ENCODE results near the gene SUGT1.

SUGT1 gene

GRCh38 chr13:52739468-52740071, 86.9 kb downstream of the SUGT1 start, which contains the start of gene CNMD:
Gene CNMD, minus strand, starts transcription at chr13:52739820. Its CDS starts 119 bp downstream, at chr13:52739701.
- DNase-seq = no peak

- DNase-seq = no peak
Observed at GRCh38 chr13:52743569-52743968, 90.9 kb downstream of the SUGT1 start.

GRCh38 chr13:52743988-52744387, 91.4 kb downstream of the SUGT1 start:
- no peak for DNase-seq

GRCh38 chr13:52744842-52745375, 92.3 kb downstream of the SUGT1 start:
- DNase-seq = peak; percentile 27 to 33

GRCh38 chr13:52746141-52746540, 93.5 kb downstream of the SUGT1 start:
- DNase-seq = no peak

GRCh38 chr13:52749419-52749818, 96.8 kb downstream of the SUGT1 start:
- peak; percentile 11 to 47 for DNase-seq

Measured in SHP77 (cell line).